RWPE2 (cell line): ENCODE results near the gene TRERF1.

Experiments used
- ATAC-seq: fragments of 200-7000 bp; cut with Tn5 transposase; 3 replicates; pipeline ENCODE4 v1.9.1; 2021; ENCODE audit warnings: low read depth
- DNase-seq: peaks from one replicate; pipeline ENCODE4 v3.0.0-alpha.2; 2020; ENCODE audit warnings: low spot score
- H3K27ac ChIP-seq: fragments of 450-650 bp; 2 replicates; pipeline ENCODE4 v1.5.1; 2017; ENCODE audit warnings: mild to moderate bottlenecking; ENCODE audit not compliant: poor library complexity, severe bottlenecking
- H3K27me3 ChIP-seq: fragments of 250-450 bp; sonication (Bioruptor Pico); 2 replicates; pipeline ENCODE4 v1.5.1; 2021; ENCODE audit warnings: mild to moderate bottlenecking, moderate library complexity; ENCODE audit not compliant: insufficient read depth, poor library complexity, severe bottlenecking
- H3K36me3 ChIP-seq: fragments of 250-450 bp; sonication (Bioruptor Pico); 2 replicates; pipeline ENCODE4 v1.5.1; 2020; ENCODE audit warnings: low read depth, mild to moderate bottlenecking, moderate library complexity
- H3K4me1 ChIP-seq: fragments of 250-450 bp; sonication (Bioruptor Pico); 2 replicates; pipeline ENCODE4 v1.5.1; 2021; ENCODE audit warnings: mild to moderate bottlenecking, moderate library complexity; ENCODE audit not compliant: insufficient read depth, poor library complexity, severe bottlenecking
- H3K4me3 ChIP-seq: fragments of 250-450 bp; sonication (Bioruptor Pico); 2 replicates; pipeline ENCODE4 v1.5.1; 2021; ENCODE audit warnings: mild to moderate bottlenecking, moderate library complexity; ENCODE audit not compliant: severe bottlenecking
- H3K9me3 ChIP-seq: fragments of 250-450 bp; sonication (Bioruptor Pico); 2 replicates; pipeline ENCODE4 v1.5.1; 2021; ENCODE audit warnings: mild to moderate bottlenecking, moderate library complexity; ENCODE audit not compliant: severe bottlenecking
- CTCF ChIP-seq: fragments of 450-650 bp; IDR thresholded peaks from one replicate; pipeline ENCODE4 v1.5.1; 2017; ENCODE audit warnings: mild to moderate bottlenecking, moderate library complexity; ENCODE audit not compliant: poor library complexity, severe bottlenecking

Gene TRERF1

GRCh38 chr6:42409581-42409980, 42.1 kb downstream of the TRERF1 start:
- no peak for ATAC-seq
- TF ChIP-seq CTCF, result no peak
- H3K9me3 ChIP-seq, result no peaks in the 10 kb centered on the region
- no peak for DNase-seq
- no peaks in the 10 kb centered on the region; the same call in 1 of the 2 replicates for H3K36me3 ChIP-seq
- no peak overlapping the region for H3K4me3 ChIP-seq
- no peak overlapping the region for H3K27ac ChIP-seq
- peaks cover 28% of the 10 kb centered on the region for H3K4me1 ChIP-seq
- no peaks in the 10 kb centered on the region for H3K27me3 ChIP-seq

GRCh38 chr6:42407379-42407778, 44.3 kb downstream of the TRERF1 start:
- Histone ChIP-seq H3K4me3 (no peak overlapping the region), H3K9me3 (no peaks in the 10 kb centered on the region), H3K36me3 (no peaks in the 10 kb centered on the region; the same call in 1 of the 2 replicates), H3K4me1 (peaks cover 50% of the 10 kb centered on the region), H3K27ac (peak overlapping the region; percentile 99), H3K27me3 (no peaks in the 10 kb centered on the region)
- no peak for ATAC-seq
- TF ChIP-seq CTCF, result no peak
- no peak for DNase-seq

- H3K9me3 ChIP-seq, result no peaks in the 10 kb centered on the region
- H3K27ac ChIP-seq, result peak overlapping the region; percentile 99
- H3K27me3 ChIP-seq, result no peaks in the 10 kb centered on the region
- H3K36me3 ChIP-seq, result no peaks in the 10 kb centered on the region
- no peak for DNase-seq
- no peak overlapping the region for H3K4me3 ChIP-seq
- no peak for ATAC-seq
- TF ChIP-seq CTCF, result no peak
- peaks cover 58% of the 10 kb centered on the region for H3K4me1 ChIP-seq
Observed at GRCh38 chr6:42406306-42407280, 45.1 kb downstream of the TRERF1 start.

DNA sequence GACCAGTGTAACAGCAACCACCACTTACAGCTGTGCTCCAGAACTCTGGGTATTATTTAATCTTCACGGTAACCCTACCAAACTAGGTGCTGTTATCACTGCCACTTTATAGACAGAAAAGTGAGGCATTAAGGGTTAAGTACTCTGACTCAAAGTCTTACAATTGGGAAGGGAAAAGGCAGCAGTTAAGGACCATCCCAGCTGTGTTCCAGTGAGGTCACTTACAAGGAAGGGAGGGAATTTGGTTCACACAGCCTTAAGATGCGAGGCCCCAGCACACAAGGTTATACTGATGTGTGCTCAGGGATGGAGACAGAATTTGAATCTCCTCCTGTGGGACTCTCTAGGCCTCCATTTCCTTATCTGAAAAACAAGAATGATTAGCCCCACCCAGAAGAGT, 46.7 kb downstream of the TRERF1 start:
- no peak for TF ChIP-seq CTCF
- H3K4me1 ChIP-seq, result peaks cover 62% of the 10 kb centered on the region
- H3K27me3 ChIP-seq, result no peaks in the 10 kb centered on the region
- no peaks in the 10 kb centered on the region for H3K36me3 ChIP-seq
- H3K27ac ChIP-seq, result peak overlapping the region; percentile 99
- DNase-seq (no peak), ATAC-seq (no peak; the same call in 2 of the 3 replicates)
- no peak overlapping the region for H3K4me3 ChIP-seq
- no peaks in the 10 kb centered on the region for H3K9me3 ChIP-seq

DNA sequence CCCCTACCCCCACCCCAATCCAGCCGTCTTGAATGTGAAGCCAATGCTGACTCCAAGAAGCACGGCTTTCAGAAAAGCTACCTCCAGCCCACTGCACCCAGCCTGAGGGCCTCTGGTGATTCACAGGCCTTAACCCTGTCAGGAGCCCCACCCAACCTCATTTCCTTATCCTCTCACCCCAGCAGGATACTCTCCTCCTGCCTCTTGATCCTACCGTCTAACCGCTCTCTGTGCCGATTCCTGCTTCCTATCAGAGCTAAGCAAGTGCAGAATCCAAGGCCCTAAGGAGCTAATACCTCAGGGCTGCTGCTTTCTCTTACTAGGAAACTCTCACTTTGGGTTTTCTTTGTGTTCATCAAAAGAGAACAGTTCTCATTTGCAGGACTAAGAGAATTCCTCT, 47.2 kb downstream of the TRERF1 start:
- Histone ChIP-seq H3K27ac (peak overlapping the region; percentile 99), H3K27me3 (no peaks in the 10 kb centered on the region), H3K36me3 (no peaks in the 10 kb centered on the region), H3K4me3 (no peak overlapping the region), H3K9me3 (no peaks in the 10 kb centered on the region), H3K4me1 (peaks cover 62% of the 10 kb centered on the region)
- DNase-seq (peak; percentile 89), ATAC-seq (peak; percentile 86)
- no peak for TF ChIP-seq CTCF
